ENCODE results near the gene AHI1. TPM values are rescaled to one million over a fixed set of nuclear protein-coding genes. Genes with fewer than 3 reads are reported as not detected.

AHI1 gene
- polyA plus RNA-seq, 1 donor: 19.7 TPM

- DNase-seq: no peak
Measured at GRCh38 chr6:135291288-135292076, 206.1 kb downstream of the AHI1 start.

DNA sequence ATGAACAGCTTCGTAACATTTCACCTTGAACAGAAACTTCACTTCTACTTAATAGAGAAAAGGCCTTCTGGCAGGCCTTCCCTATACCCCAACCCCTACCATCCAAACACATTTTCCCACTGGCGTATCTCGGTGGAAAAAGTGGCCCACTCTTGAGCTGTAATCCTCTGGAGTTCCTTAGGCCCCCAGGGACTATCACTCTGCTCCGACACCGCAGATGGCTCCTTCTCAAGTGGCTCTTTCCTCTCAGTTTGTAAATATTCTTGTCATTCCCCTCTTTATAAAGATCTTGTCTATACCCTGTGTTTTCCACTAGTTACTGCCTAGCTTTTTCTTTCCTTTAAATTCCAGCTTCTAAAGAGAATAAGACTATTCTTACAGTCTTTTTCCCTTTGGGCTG, 207.7 kb downstream of the AHI1 start:
- no peak for DNase-seq

DNA sequence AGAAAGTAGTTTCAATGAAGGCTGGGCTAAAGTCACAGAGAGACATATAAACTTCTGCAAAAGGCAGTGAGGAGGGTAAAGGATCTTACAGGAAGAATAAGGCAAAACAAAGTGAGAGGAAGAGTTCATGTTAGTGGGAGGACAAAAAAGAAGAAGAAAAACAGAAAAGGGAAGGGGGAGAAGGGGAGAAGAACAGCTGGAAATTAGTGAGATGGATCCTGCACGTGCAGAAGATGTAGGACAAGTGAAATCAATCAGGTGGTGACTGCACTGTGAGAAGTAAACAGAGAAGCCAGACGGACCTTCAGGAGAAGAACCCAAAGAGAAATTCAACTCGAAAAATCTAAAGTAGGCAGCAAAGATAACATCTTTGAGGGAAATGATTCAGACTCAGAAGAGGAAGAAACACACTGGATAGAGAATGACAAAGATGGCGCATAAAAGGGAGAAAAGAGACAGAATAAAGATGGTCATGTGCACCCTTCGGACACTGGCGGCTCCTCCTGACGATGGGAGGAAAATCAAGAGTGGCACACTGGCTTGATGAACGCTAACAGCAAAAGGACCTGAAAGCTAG, 210.5 kb downstream of the AHI1 start:
- DNase-seq: no peak

GRCh38 chr6:135285165-135285564, 212.4 kb downstream of the AHI1 start:
- no peak for DNase-seq

DNA sequence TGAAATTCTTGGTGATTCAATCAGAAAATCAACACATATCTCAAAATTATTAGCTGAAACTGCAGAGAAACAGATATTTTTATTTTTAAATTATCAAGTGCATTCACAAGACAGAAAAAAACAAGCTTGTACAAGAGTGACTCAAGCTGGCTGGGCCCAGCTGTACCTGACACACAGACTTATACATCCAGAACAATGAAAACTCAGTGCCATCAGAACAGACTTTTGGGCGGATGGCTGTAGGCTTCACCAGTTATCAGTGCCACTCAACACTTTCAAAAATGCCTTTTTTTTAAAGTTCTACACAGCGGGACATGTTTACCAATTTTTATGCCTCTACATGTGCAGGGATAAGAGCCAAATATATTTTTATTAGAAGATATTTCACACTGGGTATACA, 213.6 kb downstream of the AHI1 start:
- no peak for DNase-seq

- no peak for DNase-seq
Measured at GRCh38 chr6:135282395-135282794, 215.1 kb downstream of the AHI1 start.

DNA sequence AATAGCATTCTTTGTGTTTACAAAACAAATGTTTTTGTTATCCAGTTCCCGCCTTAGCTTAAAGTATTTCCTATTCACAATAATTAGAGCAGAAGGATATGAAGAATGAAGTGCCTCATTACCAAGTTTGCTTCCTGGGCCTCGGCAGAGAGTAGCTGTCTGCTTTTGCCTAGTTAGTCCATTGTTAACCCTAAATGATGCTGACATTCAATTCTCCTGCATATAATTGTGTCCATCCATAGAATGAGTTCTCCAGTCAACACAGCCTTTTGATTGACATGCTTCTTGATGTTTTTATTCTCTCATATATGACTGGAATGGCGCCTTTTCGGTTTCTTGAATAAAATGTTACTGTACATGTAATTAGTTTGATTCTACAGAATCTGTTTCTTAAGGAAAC, 215.6 kb downstream of the AHI1 start:
- no peak for DNase-seq

DNA sequence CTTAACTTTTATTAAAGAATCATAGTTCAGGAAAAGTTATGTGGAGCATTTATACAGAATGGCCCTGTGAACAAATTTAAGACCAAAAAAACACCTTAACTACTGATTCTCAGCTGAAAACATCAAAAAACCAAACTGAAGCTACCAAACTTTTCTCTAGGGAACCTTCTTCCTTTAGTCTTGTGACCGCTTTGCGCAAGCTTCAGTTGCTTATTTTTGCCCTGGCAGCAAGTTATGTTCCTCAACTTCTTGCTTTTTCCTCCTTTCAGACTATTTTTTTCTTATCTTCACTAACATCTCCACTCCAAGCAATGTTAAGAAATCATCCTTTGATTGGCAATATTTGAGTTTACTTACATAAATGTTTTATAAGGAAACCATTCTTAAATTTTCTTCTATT, 216.3 kb downstream of the AHI1 start:
- peak; percentile 9 for DNase-seq

GRCh38 chr6:135280375-135281136, 217.0 kb downstream of the AHI1 start:
- DNase-seq: no peak

DNA sequence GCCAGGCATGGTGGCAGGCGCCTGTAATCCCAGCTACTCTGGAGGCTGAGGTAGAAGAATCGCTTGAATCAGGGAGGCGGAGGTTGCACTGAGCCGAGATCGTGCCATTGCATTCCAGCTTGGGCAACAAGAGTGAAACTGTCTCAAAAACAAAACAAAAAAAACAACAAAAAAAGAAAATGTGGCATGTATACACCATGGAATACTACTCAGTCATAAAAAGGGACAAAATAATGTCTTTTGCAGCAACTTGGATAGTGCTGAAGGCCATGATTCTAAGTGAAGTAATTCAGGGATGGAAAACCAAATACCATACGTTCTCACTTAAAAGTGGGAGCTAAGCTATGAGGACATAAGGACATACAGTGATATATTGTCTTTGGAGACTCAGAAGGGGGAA, 220.1 kb downstream of the AHI1 start:
- DNase-seq: no peak

DNA sequence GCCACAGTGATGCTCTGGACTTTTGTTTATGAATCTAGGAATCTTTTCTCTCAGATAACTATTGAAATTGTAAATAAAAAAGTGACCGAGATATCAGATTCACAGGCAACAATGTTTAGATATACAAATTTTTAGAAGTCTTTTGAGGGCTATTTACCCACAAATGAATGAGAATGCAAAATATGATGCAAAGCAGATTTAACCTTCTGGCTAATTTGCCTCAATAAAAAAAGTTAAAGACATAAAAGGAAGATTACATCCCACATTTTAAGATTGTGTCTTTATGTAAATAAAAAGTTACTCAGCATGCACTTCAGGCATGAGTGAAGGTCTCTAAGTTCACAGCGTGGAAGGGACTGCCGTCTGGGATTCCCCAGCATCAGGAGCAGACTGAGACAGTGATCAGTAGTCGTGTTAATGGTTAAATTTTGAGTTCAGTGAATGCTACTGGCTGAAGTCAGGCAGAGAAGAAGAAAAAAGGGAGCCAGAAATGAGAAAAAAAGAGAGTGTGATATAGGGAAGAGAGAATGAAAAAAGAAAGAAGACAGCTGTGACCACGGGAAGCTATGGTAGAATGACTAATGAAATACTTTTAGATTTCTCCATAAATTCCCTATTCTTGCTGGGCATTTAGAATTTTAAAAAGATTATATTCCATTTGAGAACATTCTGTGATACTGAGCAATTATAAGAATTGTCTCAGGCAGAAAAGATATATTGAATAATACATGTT, 222.8 kb downstream of the AHI1 start:
- no peak for DNase-seq

DNA sequence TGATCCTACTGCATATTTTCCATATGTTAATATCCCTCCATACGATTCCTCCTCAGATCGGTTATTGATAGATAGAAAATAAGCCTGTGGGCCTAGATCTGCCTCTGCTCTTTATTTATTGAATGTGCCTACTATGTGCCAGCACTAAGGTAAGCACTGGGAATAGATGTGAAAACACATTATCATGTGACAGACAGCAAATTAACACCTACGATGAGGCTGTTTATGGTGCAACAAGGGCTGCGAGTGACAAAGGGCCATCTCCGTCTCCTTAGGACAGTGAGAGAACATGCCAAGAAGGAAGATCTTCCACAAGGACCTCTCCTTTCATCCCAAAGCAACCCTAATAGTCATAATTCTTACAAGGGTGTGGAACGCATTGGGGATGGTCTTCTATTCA, 225.9 kb downstream of the AHI1 start:
- DNase-seq: no peak

DNA sequence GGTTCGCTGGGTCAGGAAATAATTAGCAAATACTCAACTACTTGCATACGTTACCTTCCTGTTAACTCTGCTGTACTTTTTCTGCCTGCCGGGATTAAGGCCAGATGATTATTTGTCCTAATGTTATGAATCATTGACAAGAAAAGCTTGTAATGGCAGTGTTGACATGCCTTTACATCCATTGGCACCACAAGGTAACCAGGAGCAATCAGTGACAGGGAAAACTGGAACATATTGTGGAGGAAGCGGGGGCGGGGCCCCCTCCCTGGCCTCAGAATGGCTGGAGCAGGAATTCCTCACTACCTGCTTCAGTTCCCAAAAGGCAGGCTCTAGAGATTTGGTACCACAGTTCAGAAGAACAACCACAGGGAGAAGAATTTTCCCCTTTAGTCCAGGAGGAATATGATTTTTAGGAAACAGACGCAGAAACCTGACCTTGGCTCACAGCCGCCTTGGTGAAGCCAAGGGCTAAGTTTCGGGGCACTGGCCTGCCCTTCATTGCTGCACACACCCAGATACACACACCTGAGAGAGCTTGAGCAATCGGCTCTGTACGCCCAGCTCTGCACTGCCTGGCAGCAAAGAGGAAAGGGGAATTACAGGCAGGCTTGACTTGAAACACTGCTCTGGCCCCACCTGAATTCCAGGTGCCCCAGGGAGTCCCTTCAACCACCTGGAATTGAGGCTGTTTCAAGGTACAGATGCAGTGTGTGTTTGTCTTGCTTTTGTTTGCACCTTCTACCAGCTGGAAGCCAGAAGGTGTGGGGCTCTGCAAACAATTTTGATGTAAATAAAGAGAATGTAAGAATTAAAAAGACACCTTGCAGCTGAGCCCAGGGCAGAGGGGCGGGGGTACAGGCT, 226.6 kb downstream of the AHI1 start:
- DNase-seq: no peak

GRCh38 chr6:135269481-135269891, 228.1 kb downstream of the AHI1 start:
- no peak for DNase-seq

GRCh38 chr6:135268740-135269139, 228.8 kb downstream of the AHI1 start:
- DNase-seq: no peak

DNA sequence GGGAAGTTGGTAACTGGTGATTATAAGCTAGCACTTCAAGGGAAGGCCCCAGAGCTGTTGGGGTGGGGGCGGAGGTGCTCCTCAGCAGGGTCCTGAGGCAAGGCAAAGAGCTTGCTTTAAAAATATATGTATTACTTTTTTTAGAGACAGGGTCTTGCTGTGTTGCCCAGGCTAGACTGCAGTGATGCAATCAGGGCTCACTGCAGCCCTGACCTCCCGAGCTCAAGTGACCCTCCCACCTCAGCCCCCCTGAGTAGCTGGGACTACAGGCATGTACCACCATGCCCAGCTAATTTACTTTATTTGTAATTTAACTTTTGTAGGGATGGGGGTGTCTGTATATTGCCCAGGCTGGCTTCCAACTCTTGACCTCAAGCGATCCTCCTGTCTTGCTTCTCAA, 229.3 kb downstream of the AHI1 start:
- no peak for DNase-seq

DNA sequence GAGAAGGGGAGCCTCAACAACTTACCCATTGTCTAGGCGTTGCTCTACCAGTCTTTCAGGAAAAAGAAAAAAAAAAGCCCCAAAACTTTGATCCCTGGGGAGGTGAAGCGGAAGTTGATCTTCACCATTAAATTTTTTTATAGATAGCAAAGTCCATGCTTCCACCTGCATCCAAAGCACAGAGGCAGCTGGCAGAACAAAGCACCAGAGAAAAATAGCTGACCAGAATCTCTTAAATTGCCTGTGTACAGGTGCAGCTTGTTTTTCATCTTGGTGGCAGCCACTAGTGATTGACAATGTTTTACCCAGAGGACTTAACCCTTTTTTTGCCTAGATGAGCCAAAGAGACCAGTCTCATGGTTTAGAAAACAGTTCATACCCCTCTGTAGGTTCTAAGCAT, 230.5 kb downstream of the AHI1 start:
- no peak for DNase-seq

DNA sequence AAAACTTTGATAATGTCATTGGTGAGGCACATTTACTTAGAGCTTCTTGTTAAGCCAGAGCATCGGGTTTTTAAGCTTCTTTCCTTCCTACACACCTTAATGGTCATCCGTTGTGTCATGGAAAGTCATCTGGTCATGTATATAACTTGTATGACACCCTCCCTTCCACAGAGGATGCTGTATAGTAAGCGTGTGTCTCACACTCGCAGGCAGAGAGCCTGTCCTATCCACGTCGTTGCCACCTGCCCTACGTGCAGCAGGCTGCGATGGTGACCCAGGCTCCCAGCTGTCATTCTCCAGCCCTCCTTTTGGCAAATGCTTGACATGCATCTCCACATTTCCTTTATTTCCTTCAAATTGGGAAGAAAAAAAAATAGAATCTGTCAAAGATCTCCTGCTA, 230.9 kb downstream of the AHI1 start:
- DNase-seq: no peak

DNA sequence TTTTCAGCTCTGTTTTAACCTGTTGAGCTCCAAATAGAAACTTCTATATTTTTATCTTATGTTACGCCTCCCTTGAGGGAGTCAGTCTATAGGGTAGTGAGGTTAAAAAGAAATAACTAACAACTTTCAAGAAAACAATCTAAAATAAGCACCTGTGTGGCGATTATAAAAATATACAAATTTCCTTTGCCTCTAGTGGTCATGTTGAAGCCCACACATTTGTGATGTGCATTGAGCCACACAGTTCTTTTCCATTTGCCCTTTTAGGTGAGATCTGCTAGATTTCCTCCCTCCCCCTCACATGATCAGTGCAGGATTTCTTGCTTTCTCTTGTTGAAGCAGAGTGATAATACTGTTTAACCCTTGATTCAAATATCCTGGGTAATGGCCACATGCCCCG, 232.3 kb downstream of the AHI1 start:
- DNase-seq: no peak

- no peak for DNase-seq
Measured at GRCh38 chr6:135261872-135262725, 235.4 kb downstream of the AHI1 start.

DNA sequence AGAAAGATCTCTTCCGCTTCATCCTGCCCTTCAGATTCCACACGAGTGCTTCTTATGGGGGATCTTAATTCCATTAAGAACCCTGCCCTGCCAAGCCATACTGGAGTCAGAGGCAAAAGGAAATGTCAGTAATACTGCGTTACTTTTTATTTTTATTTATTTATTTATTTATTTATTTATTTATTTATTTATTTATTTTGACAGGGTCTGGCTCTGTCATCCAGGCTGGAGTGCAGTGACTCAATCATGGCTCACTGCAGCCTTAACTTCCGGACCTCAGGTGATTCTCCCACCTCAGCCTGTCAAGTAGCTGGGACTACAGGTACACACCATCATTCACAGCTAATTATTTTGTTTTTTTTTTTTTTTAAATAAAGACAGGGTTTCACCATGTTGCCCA, 236.9 kb downstream of the AHI1 start:
- DNase-seq: no peak
